HepG2 (cell line): ENCODE measurements around the gene SAMD8. TPM values are rescaled to one million over a fixed set of nuclear protein-coding genes. Genes with fewer than 3 reads are reported as not detected.

Experiments used
- ATAC-seq: fragments of 200-7000 bp; cut with Tn5 transposase; 3 replicates; pipeline ENCODE4 v1.9.1; 2020; ENCODE audit warnings: mild to moderate bottlenecking, moderate library complexity
- BruUV-seq: library from RNA; stranded (reverse); fragments of 400-500 nt; replicated peaks from 2 replicates; lab custom pipeline; 2021; lab: Mats Ljungman, UMichigan
- CTCF ChIA-PET: fragments of 300-600 bp; formaldehyde crosslinking; extraction: SDS; loops from one replicate; lab custom pipeline; 2021; ENCODE audit warnings: low total read pairs, inconsistent platforms, low intra/inter-chr PET ratio; lab: Yijun Ruan, JAX
- POLR2A ChIA-PET: fragments of 350-600 bp; sonication (Branson Sonifier 250); formaldehyde crosslinking; loops from one replicate; lab custom pipeline; 2020; ENCODE audit warnings: antibody characterized with exemption, inconsistent platforms; lab: Yijun Ruan, JAX
- DNase-seq: peaks from one replicate; pipeline ENCODE4 v3.0.0-alpha.2; 2015; ENCODE audit warnings: low spot score
- FAIRE-seq: peaks from 3 replicates; lab custom pipeline; 2011; peaks lifted over from hg19 to GRCh38; lab: Jason Lieb, UNC
- H2AFZ ChIP-seq: one replicate; pipeline ENCODE4 v1.6.1; 2011; ENCODE audit warnings: low read length, inconsistent platforms
- H3K27ac ChIP-seq: fragments of 300-600 bp; 3 replicates; pipeline ENCODE4 v1.8.0; 2011; ENCODE audit warnings: mixed run types, mild to moderate bottlenecking, mixed read lengths, low read length, inconsistent platforms; ENCODE audit not compliant: insufficient read depth; ENCODE audit errors: extremely low read length
- H3K27me3 ChIP-seq, 2 experiments: fragments of 200-600 bp in 1 of 2; 2 replicates in 1 of 2; 3 replicates in 1 of 2; pipeline versions ENCODE4 v1.6.0 to v1.8.0; 2011; ENCODE audit warnings: low read length in 2 of 2, mild to moderate bottlenecking in 2 of 2, moderate library complexity in 2 of 2, inconsistent platforms in 1 of 2; ENCODE audit not compliant: insufficient read depth in 2 of 2, control insufficient read depth in 1 of 2
- H3K36me3 ChIP-seq, 2 experiments: fragments of 200-600 bp in 1 of 2; replicated peaks in 1 of 2; 2 replicates in 1 of 2; 3 replicates in 1 of 2; pipeline versions ENCODE4 v1.5.1 to v1.8.0; 2011; ENCODE audit warnings: low read length in 2 of 2, inconsistent platforms in 1 of 2; ENCODE audit not compliant: insufficient read depth in 2 of 2, control insufficient read depth in 1 of 2
- H3K4me1 ChIP-seq: 2 replicates; pipeline ENCODE4 v1.5.1; 2012; ENCODE audit warnings: low read length, inconsistent platforms; ENCODE audit not compliant: insufficient read depth
- H3K4me2 ChIP-seq: 2 replicates; pipeline ENCODE4 v1.6.0; 2011; ENCODE audit warnings: low read depth, low read length, inconsistent platforms
- H3K4me3 ChIP-seq, 3 experiments: fragments of 200-600 bp in 1 of 3; sonication (generic), shearing (Covaris generic) in 1 of 3; replicated peaks in 1 of 3; 2 replicates each; pipeline ENCODE4 v1.5.1; 2011 to 2016; ENCODE audit warnings: low read length in 3 of 3, inconsistent platforms in 2 of 3, low read depth in 2 of 3, mild to moderate bottlenecking in 2 of 3, control low read depth in 1 of 3, mixed read lengths in 1 of 3; ENCODE audit not compliant: insufficient read depth in 1 of 3
- H3K79me2 ChIP-seq: one replicate; pipeline ENCODE4 v1.6.1; 2011; ENCODE audit warnings: low read length, inconsistent platforms; ENCODE audit not compliant: insufficient read depth
- H3K9ac ChIP-seq: 2 replicates; pipeline ENCODE4 v1.6.0; 2011; ENCODE audit warnings: mild to moderate bottlenecking, low read depth, low read length, inconsistent platforms; ENCODE audit not compliant: insufficient read depth
- H3K9me3 ChIP-seq: 2 replicates; pipeline ENCODE4 v1.5.1; 2012; ENCODE audit warnings: mild to moderate bottlenecking, low read length
- H4K20me1 ChIP-seq: 2 replicates; pipeline ENCODE4 v1.6.0; 2011; ENCODE audit warnings: inconsistent platforms, mild to moderate bottlenecking, low read length, moderate library complexity; ENCODE audit not compliant: insufficient read depth
- AKAP8 ChIP-seq: sonication (generic); formaldehyde crosslinking; IDR thresholded peaks from 2 replicates; pipeline ENCODE4 v1.5.1; 2020; ENCODE audit warnings: mild to moderate bottlenecking, missing genetic modification reagents
- GATAD1 ChIP-seq: IDR thresholded peaks from 2 replicates; pipeline ENCODE4 v1.6.1; 2016; ENCODE audit warnings: missing genetic modification reagents, missing compliant biosample characterization
- HOXA5 ChIP-seq: sonication (generic); formaldehyde crosslinking; IDR thresholded peaks from 2 replicates; pipeline ENCODE4 v1.4.0; 2020; ENCODE audit warnings: missing genetic modification reagents
- IKZF1 ChIP-seq: fragments of 450-650 bp; IDR thresholded peaks from 2 replicates; pipeline ENCODE4 v1.7.1; 2016
- KAT2B ChIP-seq: fragments of 150-350 bp; IDR thresholded peaks from 2 replicates; pipeline ENCODE4 v1.6.1; 2014; ENCODE audit warnings: low read depth, low read length, borderline replicate concordance
- MXI1 ChIP-seq: IDR thresholded peaks from 3 replicates; pipeline ENCODE4 v1.6.1; 2012; ENCODE audit warnings: low read depth, low read length, inconsistent platforms, borderline replicate concordance
- NRL ChIP-seq: sonication (generic); formaldehyde crosslinking; IDR thresholded peaks from 2 replicates; pipeline ENCODE4 v1.5.0; 2020; ENCODE audit warnings: missing genetic modification reagents, mild to moderate bottlenecking, moderate library complexity, borderline replicate concordance
- PAWR ChIP-seq: sonication (generic); formaldehyde crosslinking; IDR thresholded peaks from 2 replicates; pipeline ENCODE4 v1.4.0; 2020; ENCODE audit warnings: missing genetic modification reagents, mild to moderate bottlenecking, borderline replicate concordance
- PITX1 ChIP-seq: sonication (generic); formaldehyde crosslinking; IDR thresholded peaks from 2 replicates; pipeline ENCODE4 v1.5.1; 2020; ENCODE audit warnings: mild to moderate bottlenecking, missing genetic modification reagents
- SP5 ChIP-seq: IDR thresholded peaks from 2 replicates; pipeline ENCODE4 v1.6.1; 2016; ENCODE audit warnings: low read depth, borderline replicate concordance
- WIZ ChIP-seq: sonication (generic); formaldehyde crosslinking; IDR thresholded peaks from 2 replicates; pipeline ENCODE4 v1.5.1; 2020; ENCODE audit warnings: mild to moderate bottlenecking, missing genetic modification reagents
- ZFX ChIP-seq: sonication (generic); formaldehyde crosslinking; IDR thresholded peaks from 2 replicates; pipeline ENCODE4 v1.4.0; 2020; ENCODE audit warnings: mild to moderate bottlenecking, low read depth, missing genetic modification reagents, moderate library complexity
- ZNF275 ChIP-seq: sonication (generic); formaldehyde crosslinking; IDR thresholded peaks from 2 replicates; pipeline ENCODE4 v1.8.0; 2022; ENCODE audit warnings: missing genetic modification reagents, mild to moderate bottlenecking, inconsistent platforms, borderline replicate concordance
- ZNF549 ChIP-seq: sonication (generic); formaldehyde crosslinking; IDR thresholded peaks from 2 replicates; pipeline ENCODE4 v1.5.0; 2020; ENCODE audit warnings: missing genetic modification reagents
- ZNF644 ChIP-seq: IDR thresholded peaks from 2 replicates; pipeline ENCODE4 v1.6.1; 2016; ENCODE audit warnings: low read depth
- ZNF660 ChIP-seq: sonication (generic); formaldehyde crosslinking; IDR thresholded peaks from 2 replicates; pipeline ENCODE4 v1.5.1; 2020; ENCODE audit warnings: mild to moderate bottlenecking, low read depth, missing genetic modification reagents, borderline replicate concordance
- ZNF816 ChIP-seq: sonication (generic); formaldehyde crosslinking; IDR thresholded peaks from 2 replicates; pipeline ENCODE4 v1.8.0; 2022; ENCODE audit warnings: missing genetic modification reagents, mild to moderate bottlenecking, borderline replicate concordance
- WGBS: methylation state at CpG from one replicate; pipeline ENCODE4 v1.1.6; 2017; ENCODE audit warnings: low lambda C conversion rate; 5-methylcytosine and 5-hydroxymethylcytosine counted together
- in situ Hi-C: cut with HindIII; loops from 2 replicates; pipeline ENCODE4 v1.10.0; 2017; ENCODE audit warnings: low pct_unique_long_range_greater_than_20kb; ENCODE audit not compliant: extremely low pct_ligation_motif_present
- intact Hi-C: fragments of 100-400 bp; cut with micrococcal nuclease; formaldehyde crosslinking; loops from one replicate; pipeline ENCODE4 v1.10.0; 2022; ENCODE audit not compliant: unreplicated experiment
- polyA plus RNA-seq, 8 experiments: library from polyadenylated mRNA; depleted of rRNA in 3 of 8; stranded (reverse) in 7 of 8; unstranded in 1 of 8; fragments of >200 nt; fragmentation: Illumina TruSeq in 4 of 8; extraction: Trizol in 4 of 8; gene quantifications; 2 replicates each; pipeline versions ENCODE4 v1.2.1 to v1.2.3, GENCODE V29; 2011 to 2016; ENCODE audit warnings: low read depth in 4 of 8, missing spikeins in 1 of 8, mixed read lengths in 1 of 8; ENCODE audit not compliant: insufficient read depth in 1 of 8
- total RNA-seq, 5 experiments: library from RNA; depleted of rRNA; stranded (reverse); fragments of >200 nt; fragmentation: Illumina TruSeq; extraction: Trizol; gene quantifications; 2 replicates each; pipeline ENCODE4 v1.2.3, GENCODE V29; 2016; ENCODE audit warnings: low read depth in 1 of 5
- TF ChIP-seq, protein P1 (sequence below): sonication (generic); formaldehyde crosslinking; IDR thresholded peaks from 2 replicates; pipeline ENCODE4 v1.4.0; 2020; ENCODE audit warnings: missing genetic modification reagents
- TF ChIP-seq, protein P2 (sequence below): sonication (generic); formaldehyde crosslinking; IDR thresholded peaks from 2 replicates; pipeline ENCODE4 v1.4.0; 2020; ENCODE audit warnings: mild to moderate bottlenecking, low read depth, missing genetic modification reagents

The SAMD8 gene
- total and polyA plus RNA-seq, 2 of the 13 experiments (the other 11 are each of a cell fraction or from before 2014, with no cell fraction given) = 10.4 to 13.2 TPM

- TF ChIP-seq ZNF275 = no peak
- no peak for TF ChIP-seq HOXA5 (CRISPR knock-in tag)
- no peak for TF ChIP-seq PAWR (CRISPR knock-in tag)
- TF ChIP-seq NRL = no peak
- TF ChIP-seq, protein P1, sequence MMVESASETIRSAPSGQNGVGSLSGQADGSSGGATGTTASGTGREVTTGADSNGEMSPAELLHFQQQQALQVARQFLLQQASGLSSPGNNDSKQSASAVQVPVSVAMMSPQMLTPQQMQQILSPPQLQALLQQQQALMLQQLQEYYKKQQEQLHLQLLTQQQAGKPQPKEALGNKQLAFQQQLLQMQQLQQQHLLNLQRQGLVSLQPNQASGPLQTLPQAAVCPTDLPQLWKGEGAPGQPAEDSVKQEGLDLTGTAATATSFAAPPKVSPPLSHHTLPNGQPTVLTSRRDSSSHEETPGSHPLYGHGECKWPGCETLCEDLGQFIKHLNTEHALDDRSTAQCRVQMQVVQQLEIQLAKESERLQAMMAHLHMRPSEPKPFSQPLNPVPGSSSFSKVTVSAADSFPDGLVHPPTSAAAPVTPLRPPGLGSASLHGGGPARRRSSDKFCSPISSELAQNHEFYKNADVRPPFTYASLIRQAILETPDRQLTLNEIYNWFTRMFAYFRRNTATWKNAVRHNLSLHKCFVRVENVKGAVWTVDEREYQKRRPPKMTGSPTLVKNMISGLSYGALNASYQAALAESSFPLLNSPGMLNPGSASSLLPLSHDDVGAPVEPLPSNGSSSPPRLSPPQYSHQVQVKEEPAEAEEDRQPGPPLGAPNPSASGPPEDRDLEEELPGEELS (CRISPR knock-in tag) = no peak
- TF ChIP-seq, all 625 proteins: peak for 0
Measured at GRCh38 chr10:75123088-75123682, 11.7 kb downstream of the SAMD8 start (continued).

GRCh38 chr10:75126277-75126676 lies 14.8 kb downstream of the SAMD8 start:
- ATAC-seq (no peak), DNase-seq (no peak), FAIRE-seq (no peak)
- no peak for TF ChIP-seq PITX1 (CRISPR knock-in tag)
- TF ChIP-seq, protein P2, sequence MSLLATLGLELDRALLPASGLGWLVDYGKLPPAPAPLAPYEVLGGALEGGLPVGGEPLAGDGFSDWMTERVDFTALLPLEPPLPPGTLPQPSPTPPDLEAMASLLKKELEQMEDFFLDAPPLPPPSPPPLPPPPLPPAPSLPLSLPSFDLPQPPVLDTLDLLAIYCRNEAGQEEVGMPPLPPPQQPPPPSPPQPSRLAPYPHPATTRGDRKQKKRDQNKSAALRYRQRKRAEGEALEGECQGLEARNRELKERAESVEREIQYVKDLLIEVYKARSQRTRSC (CRISPR knock-in tag) = no peak
- no peak for TF ChIP-seq AKAP8 (CRISPR knock-in tag)
- TF ChIP-seq WIZ = no peak
- TF ChIP-seq IKZF1 = no peak
- no peak for TF ChIP-seq ZNF549
- no peak for TF ChIP-seq KAT2B
- TF ChIP-seq ZFX (CRISPR knock-in tag) = no peak
- no peak for TF ChIP-seq GATAD1 (CRISPR knock-in tag)
- TF ChIP-seq SP5 (CRISPR knock-in tag) = no peak
- no peak for TF ChIP-seq MXI1
- no peak for TF ChIP-seq ZNF816 (CRISPR knock-in tag)
- no peak for TF ChIP-seq ZNF660 (CRISPR knock-in tag)
- TF ChIP-seq ZNF644 (CRISPR knock-in tag) = no peak
- H3K4me1 ChIP-seq = peaks cover 38% of the 10 kb centered on the region
- H3K27ac ChIP-seq = no peak overlapping the region
- 0 out of 2 replicates have a peak, but pooled peaks cover 5% of the 10 kb centered on the region for H4K20me1 ChIP-seq
- no peaks in the 10 kb centered on the region for H3K36me3 ChIP-seq
- in situ Hi-C loops (no loop called here), intact Hi-C loops (no loop called here)
- H3K79me2 ChIP-seq = peaks cover 29% of the 10 kb centered on the region
- no peak overlapping the region for H3K9ac ChIP-seq
- ChIA-PET POLR2A (no interaction called here), CTCF (no interaction called here)
- no peaks in the 10 kb centered on the region for H3K27me3 ChIP-seq
- no peaks in the 10 kb centered on the region for H3K9me3 ChIP-seq
- no peak overlapping the region for H3K4me3 ChIP-seq
- WGBS = 98% methylated on average over 2 of the region's 2 CpGs
- no peak overlapping the region for H3K4me2 ChIP-seq
- no peak overlapping the region for H2AFZ ChIP-seq
- no TSS peak for BruUV-seq
